ENCODE results near the gene KICS2. TPM values are rescaled to one million over a fixed set of nuclear protein-coding genes. Genes with fewer than 3 reads are reported as not detected.
"Not testable (repeated sequence)": the region's sequence is repeated elsewhere in the genome, so short reads cannot be mapped to it uniquely, and the experiment has no call there.

KICS2 gene
- total RNA-seq, 1 donor from 2014 or later, result 6.7 TPM

- DNase-seq, result no peak
Measured at GRCh38 chr12:64212119-64212746, 9.9 kb downstream of the KICS2 start.

DNA sequence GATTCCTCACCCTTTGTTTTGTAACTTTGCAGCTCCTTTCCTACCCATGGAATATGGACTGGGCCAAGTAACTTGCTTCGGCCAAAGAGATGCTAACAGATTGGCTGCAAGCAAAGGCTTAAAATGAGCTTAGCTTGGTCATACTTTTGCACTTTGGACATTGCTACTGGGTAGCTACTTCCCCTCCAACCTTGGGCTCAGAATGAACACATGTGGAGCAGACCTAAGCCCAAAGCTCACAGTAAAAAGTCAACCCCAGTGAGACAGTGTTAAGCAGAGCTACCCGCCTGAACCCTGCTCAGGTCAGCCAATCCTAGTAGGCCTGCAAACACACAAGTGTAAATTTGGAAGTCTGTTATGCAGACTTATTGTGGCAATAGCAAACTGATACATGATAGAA lies 14.6 kb downstream of the KICS2 start:
- DNase-seq, result no peak

DNA sequence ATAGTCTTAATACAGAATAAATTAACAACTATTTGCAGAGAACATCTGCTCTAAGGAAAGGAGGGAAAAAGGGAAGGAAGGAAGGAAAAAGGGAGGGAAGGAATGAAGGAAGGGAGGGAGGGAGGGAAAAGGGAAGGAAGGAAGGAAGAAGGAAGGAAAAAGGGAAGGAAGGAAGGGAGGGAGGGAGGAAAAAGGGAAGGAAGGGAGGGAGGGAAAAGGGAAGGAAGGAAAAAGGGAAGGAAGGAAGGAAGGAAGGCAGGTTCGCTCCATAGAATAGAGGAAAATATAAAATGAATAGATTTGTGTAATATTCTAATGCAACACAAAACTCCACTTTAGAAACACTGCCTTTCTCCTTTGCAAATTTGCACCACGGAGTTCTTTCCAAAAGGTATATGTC lies 16.6 kb downstream of the KICS2 start:
- no peak for DNase-seq

DNA sequence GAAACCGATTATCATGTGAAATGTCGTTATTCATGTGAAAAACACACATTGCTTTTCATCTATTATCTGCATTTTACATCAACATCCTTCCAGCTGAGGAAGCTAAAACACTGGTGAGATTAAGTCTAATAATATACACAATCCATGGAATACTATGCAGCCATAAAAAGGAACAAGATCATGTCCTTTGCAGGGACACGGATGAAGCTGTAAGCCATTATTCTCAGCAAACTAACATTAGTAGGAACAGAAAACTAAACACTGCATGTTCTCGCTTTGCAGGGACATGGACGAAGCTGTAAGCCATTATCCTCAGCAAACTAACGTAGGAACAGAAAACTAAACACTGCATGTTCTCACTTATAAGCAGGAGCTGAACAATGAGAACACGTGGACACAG lies 18.3 kb downstream of the KICS2 start:
- no peak for DNase-seq

GRCh38 chr12:64203036-64203435 lies 19.1 kb downstream of the KICS2 start:
- DNase-seq, result no peak

DNA sequence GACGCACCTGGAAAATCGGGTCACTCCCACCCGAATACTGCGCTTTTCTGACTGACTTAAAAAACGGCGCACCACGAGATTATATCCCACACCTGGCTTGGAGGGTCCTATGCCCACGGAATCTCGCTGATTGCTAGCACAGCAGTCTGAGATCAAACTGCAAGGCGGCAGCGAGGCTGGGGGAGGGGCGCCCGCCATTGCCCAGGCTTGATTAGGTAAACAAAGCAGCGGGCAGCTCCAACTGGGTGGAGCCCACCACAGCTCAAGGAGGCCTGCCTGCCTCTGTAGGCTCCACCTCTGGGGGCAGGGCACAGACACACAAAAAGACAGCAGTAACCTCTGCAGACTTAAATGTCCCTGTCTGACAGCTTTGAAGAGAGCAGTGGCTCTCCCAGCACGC lies 26.3 kb downstream of the KICS2 start:
- not testable (repeated sequence) for DNase-seq

DNA sequence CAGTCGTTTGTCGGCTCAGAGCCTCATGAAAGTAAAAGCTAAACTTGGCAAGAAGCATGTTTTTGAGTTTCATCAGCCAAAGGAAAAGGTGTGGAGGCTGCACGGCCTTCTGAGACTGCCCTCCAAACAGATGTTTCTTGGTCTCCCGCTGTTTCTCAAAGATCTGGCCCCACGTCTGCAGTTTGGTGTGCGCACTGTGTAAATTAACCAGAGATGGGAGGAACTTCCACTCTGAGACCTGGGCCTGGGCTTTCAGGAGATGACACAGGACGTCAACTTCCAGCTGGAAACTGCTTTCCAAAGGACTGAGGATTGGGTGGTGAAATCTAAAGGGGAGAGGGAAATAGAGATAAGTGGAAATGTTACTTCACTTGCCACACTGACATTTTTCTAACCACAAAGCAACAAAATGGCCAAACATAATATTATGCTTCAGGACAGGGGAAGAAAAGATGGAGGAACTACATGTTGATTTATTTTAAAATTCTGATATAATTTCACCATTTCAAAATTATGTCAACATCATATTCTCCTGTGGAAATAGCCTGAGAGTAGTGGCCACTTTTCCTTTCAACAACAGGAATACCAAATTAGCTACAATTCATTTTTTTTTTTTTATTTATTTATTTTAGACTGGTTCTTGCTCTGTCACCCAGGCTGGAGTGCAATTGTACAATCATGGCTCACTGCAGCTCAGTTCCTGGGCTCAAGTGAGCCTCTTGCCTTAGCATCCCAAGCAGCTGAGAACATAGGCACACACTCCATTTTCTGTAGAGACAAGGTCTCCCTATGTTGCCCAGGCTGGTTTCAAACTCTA lies 27.6 kb downstream of the KICS2 start:
- no peak for DNase-seq

GRCh38 chr12:64193931-64194330 lies 28.2 kb downstream of the KICS2 start:
- no peak for DNase-seq

GRCh38 chr12:64192644-64193444 lies 29.3 kb downstream of the KICS2 start:
- no peak for DNase-seq

GRCh38 chr12:64190140-64190539 lies 32.0 kb downstream of the KICS2 start:
- no peak for DNase-seq

- no peak for DNase-seq
Measured at GRCh38 chr12:64189530-64189929, 32.6 kb downstream of the KICS2 start.

- no peak for DNase-seq
Measured at GRCh38 chr12:64187794-64188193, 34.3 kb downstream of the KICS2 start.

DNA sequence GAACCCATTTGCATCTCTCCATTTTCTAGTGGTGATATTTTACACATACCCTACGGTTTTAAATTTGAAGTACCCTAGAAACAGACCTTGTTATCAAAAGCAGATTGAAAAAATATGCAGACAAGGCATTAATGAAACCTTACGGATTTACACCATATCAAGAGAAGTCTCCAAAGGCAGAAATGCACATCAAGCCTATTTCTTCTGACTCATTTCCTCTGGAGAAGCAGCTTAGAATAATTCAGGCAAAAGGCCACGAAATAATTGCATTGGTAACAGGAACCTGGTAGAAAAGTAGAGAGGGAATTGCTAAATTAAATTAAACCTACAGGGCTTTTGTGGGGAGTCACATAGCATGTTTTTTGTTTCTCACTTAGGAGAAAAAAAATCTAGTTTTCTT lies 34.7 kb downstream of the KICS2 start:
- DNase-seq, result no peak

DNA sequence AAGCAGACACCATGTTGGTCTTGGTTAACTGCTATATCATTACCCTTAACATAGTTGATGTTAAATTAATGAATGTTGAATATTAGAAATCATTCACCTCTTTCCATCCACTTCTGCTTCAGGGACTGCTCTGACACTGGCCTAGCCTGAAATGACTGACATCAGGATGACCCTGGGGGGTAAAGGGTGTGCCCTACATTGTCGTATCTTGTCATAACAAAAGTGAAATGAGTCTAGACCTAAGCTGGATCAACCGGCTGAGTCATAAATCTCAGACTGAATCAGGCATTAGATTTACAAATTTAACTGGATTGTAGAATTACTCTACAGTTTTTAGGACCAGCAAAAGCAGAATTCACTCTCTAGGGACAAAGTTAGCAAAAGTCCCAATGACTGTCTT lies 35.3 kb downstream of the KICS2 start:
- no peak for DNase-seq

DNA sequence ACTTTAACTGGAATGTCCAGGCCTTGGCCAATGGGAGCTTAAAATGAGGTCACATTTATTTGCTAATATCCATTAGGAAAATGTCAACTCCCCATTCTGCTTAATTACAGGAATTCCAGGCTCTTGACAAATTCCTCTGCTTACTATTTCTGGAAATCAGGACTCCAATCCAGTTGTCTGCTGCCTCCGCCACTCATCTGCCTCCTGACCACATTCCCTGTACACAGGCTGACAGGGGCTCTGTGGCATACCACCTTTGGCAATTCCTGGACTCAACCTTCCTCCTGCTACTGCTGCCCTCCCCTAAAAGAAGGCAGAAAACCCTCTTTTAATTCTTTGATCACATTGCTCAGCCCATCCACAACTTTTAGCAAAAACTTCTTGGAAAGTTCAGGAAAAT lies 37.9 kb downstream of the KICS2 start:
- DNase-seq, result no peak

- DNase-seq, result peak; percentile 28
Measured at GRCh38 chr12:64181430-64182291, 40.4 kb downstream of the KICS2 start.

DNA sequence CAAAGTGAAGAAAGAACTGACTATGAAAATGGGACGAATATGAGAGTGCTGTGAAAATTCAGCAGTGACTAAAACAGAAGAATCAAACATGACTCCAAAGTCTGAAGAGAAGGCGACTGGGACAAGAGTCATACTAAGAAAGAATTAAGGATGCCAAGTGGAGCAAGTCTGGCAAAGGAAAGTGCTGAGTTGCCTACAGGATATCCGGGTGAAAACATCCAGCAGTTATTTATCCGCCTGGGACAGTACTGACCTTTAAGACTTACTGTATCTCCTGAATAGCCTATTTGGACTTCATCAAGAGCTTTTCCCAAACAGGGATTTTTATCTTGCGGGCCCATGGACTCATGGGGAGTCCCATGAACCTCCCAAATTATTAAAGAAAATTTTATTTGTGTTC lies 41.1 kb downstream of the KICS2 start:
- no peak for DNase-seq

DNA sequence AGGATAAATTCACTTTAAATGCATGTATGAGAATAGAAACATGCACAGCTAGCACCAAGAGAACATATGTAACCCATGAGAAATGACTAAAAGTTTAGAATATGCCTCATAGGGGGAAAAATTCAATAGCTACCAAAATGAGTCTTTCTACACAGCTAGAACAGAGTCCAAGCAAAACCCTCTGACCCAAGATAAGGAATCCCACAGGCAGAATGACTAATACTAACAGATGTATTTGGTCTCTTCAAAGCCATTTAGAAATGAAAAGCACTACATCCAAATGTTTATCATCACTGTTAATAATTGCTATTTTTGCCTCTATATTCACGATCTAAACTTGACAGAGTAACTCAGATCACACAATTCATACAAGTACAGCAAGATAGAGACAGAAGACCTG lies 44.0 kb downstream of the KICS2 start:
- DNase-seq, result no peak

GRCh38 chr12:64177001-64177400 lies 45.1 kb downstream of the KICS2 start:
- no peak for DNase-seq

- DNase-seq, result no peak
Measured at GRCh38 chr12:64175254-64175945, 46.7 kb downstream of the KICS2 start.

GRCh38 chr12:64173456-64173855 lies 48.6 kb downstream of the KICS2 start:
- no peak for DNase-seq

All from occipital lobe (tissue), 2 donors.